ENCODE measurements around the gene COLEC12.
A peak's percentile ranks its signal among the peaks of the same experiment; 100 is the strongest.

Gene COLEC12

DNA sequence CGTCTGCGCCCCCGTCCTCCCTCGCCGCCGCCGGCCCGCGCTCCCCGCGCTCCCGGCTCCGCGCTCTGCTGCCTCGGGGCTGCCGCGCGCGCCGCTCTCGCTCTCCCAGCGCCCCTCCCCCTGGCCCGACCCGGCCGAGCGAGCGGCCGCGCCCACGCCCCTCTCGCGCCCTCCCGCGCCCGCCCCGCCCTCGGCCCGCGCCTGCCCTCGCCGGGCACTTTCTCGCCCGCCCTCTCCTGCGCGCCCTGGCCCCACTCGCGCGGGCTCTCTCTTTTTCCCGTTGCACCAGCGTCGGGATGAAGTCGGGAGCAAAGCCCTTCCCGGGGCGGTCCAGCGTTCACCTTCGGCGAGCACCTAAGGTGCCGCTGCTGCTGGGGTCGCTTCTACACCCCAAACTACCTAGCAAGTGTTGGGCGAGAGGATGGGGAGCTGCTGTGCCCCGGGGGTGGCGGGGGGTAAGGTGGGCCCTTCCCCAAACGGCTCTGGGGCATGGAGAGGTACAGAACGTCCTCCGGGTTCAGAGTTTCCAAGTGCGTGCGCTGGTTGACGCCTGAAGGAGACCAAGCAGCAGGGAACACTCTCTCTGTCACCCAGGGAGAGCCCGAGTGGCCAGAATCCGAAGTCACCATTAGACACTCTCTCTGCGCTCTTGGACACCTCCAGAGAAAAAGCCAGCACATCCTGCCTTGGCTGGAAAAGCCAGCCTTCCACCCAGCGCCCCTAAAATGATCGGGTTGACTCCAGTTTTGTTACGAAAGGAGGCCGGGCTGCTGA is at the start of gene COLEC12:
Gene COLEC12 (minus strand): TSS at position 70 of the 774 bp plus-strand sequence. CDS start 187 bp downstream, outside the sequence.
- DNase-seq = peak in 1 of 2 experiments; percentile 17

DNA sequence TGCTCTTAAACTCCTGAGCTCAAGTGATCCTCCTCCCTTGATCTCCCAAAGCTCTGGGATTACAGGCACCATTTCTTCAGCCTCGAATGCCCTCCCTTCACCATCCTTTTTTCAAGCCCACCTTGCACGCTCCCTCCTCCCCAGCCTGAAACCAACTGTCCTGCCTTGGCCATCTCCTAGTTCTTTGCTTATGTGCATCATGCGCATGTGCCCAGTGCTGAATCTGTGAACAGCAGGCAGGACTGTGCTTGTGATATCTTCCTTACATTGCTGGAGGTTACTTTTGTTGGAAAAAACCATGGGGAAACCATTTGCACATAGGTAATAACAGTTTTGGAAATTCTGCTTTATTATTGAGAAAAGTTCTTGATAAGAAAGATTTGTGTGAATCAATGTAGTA is 49.5 kb upstream of the COLEC12 start:
- DNase-seq = no peak

DNA sequence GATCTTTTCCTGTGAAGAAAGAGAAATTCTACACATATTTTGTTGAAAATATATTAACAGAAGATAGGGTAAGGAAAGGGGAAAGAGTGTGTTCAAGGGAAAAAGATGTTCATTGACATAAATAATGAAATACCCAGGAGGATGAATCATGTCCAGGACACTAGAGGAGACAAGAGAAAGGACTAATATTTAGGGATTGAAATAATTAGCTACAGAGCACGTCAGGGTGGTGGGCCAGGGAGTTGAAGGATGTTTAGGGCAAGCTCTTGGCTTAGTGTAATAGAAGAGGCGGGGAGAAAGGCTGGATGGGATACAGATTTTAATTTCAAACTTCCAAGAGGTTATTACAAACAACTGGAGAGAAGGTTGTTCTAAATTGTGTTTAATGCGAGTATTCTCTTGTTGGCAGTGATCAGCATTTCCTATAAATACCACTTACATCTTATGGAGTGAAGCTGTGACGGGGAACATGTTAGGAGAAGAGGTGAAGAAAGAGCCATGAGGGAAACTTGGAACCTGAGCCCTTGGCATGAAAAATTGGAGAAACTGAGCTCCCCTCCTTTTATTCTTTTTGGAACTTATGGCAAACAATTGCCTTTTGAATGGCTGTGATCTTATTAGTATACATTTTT is 43.1 kb upstream of the COLEC12 start:
- no peak for DNase-seq

DNA sequence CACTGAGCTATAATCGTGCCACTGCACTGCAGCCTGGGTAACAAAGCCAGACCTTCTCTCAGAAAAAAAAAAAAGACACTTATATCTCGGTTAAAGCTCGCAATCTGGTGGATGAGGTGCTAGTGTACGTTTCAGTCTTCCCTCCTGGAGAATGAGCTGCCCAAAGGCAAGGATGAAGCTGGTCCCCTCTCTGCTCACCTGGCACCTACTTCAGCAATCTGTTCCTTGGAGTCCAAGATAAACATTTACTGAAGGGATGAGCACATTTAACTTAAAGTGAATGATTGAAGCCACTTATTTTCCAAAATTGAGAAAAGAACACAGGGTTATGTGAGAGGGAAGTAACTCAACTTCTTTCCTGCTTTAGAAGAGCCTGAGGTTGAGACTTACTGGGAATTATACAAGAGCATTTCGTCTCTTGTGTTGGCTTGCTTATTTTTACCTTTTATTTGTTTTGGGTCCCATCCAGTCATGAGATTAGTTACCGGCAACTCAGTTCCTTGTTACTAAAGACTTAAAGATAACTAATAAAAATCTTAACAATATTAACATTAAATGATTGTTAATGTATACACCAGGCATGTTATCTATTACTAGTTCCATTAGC is 33.6 kb upstream of the COLEC12 start:
- no peak for DNase-seq

DNA sequence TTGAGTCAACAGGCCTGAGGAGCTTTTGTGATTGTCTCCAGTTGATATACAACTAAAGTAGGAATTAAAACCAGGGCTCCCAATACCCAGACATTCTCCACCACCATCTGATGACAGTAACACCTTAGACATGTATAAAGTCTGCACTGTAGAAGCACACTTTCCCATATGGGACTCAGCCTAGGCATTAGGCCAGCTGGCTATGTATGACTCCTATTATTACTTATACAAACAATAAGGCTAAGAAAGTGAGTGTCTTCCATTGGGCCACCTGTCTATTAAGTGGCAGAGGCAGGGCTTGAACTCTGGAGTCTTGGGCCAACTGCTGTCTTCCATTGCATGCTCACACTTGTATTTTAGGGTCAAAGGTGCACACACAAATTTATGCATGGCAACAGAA is 32.1 kb upstream of the COLEC12 start:
- no peak for DNase-seq

DNA sequence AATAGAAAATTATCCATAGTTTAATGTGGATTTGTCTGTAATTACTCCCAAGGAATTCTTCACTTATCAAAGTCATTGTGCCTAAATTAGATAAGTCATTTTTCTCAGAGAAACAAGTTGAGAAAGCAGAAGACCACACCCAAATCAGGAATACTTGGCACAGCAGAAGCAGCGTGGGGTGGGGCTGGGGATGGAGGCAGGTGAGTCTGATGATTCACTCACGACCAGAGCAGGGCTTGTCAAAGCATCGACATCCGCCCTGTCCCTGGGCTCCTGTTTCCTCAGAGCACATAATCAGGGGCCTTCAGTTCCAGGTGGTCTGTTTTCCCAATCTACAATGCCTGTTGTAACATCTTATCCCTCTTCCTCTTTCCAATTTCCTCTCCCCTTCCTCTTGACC is 31.5 kb upstream of the COLEC12 start:
- no peak for DNase-seq

DNA sequence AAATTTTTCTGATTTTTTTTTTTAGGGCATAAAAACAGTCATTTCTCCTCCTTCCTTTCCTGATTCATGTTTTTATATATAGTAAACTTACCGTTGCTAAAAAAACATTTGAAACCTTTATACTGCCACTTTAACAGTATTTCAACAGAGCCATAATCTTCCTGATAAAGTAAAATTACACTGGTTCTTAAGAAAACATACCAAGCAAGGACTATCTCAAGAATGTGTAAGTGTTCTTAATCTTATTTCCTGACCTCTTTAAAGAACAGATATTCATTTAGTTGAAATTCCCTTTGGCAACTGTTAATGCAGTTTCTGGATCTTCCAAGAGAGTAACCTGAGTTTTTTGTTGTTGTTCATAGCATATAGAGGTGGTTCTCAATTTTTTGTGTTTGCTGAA is 26.6 kb upstream of the COLEC12 start:
- DNase-seq = no peak

DNA sequence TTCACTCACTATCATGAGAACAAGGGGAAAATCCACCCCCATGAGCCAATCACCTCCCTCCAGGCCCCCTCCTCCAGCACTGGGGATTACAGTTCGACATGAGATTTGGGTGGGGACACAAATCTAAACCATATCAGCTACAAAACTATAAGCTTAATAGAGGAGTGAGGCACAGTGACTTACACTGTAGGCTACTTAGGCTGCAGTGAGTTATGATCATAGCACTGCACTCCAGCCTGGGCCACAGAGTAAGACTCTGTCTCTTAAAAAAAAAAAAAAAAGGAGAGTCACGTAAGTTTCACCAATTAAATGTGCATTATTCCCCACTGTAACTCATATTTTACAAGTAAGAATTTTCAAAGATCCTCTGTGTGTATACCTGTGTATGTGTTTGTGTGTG is 26.2 kb upstream of the COLEC12 start:
- no peak for DNase-seq

DNA sequence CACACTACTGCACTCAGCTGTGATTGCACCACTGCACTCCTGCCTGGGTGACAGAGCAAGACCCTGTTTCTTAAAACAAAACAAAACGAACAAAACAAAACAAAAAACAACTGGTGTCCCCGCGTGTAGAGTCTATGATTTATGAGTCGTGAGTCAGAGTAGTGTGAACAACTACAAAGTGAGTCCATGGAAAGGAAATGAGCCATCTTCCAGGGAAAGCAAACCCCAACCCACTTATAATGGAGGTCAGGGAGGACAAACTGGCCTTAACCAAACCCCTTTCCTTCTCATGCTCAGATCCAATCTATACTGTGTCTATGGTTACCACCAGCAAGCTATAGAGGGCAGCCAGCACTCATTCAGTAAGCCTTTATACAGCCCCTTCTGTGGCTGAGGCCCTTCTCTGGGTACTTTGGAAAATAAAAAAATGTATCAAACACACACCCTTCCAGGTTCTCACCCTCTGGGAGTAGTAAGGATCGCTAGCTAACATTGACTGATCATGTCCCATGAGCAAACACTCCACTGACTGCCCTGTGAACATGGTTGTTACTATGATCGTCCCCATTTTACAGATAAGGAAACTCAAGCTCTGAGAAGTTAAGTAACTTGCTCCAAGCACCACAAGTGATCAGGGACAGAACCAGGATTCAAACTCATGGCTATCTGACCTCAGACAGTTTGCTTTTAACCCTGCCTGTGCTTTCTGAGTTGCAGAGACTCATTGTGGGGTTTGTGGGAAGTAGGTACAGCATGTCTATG is 24.7 kb upstream of the COLEC12 start:
- DNase-seq = no peak

DNA sequence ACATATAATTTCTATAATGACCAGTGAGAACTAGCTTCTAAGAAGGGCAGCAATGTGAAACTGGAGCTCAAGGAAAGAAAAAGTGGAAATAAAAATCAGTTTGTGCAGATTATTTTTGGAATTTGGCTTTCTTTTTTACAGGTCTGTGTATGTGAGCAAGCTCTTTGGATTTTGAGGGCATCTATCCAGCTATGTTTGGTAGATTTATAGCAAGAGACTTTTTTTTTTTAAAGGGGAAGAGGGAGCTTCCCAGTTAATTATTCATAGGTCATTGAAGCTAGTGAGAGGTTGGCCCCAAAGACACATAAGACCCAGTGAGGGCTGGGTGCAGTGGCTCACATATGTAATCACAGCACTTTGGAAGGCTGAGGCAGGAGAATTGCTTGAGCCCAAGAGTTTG is 24.0 kb upstream of the COLEC12 start:
- no peak for DNase-seq

DNA sequence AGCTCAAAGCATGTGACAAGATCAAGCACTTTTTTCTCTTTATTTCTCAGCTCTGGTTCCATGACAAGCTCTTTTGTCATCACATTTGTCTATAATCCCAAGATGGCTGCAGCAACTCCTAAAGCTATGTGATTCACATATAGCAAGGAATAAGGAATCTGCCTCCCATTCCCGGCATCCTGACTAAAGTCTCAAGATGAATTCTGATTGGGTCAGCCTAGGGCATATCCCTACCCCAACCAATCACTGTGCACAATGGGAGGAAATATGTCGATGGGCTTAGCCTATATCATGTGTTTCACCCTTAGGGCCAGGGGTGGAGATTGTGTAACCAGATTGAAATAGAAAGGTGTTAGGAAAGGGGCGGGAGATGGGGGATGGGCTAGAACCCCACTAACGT is 23.1 kb upstream of the COLEC12 start:
- DNase-seq = no peak

DNA sequence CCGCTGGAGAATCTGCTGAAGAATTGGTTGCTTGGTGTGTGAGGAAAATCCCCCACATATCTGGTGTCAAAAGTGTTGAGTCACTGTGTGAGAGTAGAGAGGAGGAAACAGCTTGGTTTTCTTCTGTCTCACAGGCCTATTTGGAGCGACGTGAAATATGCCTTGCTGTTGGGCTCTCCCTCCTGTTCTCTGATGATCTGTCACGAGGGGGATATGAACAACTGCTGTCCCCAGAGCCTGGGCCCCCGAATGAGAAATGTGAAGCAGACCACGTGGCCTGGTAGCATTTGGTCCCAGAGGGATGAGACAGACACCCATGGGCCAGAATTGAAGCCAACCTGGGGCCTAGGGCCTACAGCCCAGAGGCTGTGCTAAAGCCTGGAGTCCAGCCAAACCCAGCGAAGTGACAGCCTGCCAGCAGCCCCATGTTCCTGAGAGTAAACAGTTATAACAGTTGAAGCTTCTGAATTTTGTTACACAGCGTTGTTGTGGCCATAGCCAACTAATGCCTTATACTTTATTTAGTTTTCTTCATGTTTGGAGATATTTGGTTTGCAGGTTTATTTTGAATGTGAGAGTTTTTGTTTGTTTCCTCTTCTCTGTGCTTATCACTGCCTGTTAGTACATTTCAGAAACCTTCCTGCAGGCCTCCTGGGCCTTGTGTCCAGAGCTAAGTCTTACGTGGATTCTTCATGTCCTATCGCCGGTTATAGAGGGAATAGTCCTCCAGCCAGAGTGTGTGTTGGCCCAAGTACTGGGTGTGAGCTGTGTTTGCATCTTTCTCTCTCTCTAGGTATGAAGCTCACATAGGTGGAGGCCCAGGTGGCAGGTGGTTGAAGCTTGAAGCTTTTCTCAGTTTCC is 18.7 kb upstream of the COLEC12 start:
- DNase-seq = no peak

DNA sequence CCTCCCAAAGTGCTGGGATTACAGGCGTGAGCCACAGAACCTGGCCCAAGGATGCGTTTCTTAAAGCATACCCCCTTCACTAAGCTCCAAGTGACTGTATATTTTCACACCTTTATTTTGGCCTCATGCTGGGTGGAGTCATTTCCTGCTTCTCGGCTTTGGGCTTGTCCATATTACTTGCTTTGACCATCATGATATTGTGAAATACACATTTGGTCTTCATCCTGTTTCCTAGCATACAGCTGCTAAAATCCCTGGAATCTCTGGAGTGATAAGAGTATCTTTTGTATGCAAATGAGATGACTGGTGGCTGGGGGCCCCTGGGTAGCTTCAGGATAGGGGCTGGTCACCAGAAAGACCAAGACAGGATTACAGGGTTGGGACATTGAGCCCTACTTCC is 17.6 kb upstream of the COLEC12 start:
- DNase-seq = no peak

DNA sequence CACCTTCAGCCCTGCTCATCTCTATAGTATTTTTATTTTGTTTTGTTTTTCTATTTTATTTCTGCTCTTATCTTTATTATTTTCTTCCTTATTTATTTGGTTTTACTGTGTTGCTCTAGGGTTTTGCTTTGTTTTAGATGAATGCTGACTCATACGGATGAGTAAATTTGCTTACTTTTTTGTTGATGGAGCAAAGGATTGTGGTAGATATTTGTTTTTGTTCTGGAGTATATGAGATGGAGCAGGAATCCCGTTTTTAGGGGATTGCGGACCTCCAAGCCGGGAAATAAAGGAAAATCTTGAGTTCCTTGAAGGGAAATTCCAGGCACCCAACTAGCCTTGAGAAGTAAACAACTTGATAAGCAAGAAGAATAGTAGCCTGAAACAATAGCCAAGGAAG is 15.3 kb upstream of the COLEC12 start:
- no peak for DNase-seq

DNA sequence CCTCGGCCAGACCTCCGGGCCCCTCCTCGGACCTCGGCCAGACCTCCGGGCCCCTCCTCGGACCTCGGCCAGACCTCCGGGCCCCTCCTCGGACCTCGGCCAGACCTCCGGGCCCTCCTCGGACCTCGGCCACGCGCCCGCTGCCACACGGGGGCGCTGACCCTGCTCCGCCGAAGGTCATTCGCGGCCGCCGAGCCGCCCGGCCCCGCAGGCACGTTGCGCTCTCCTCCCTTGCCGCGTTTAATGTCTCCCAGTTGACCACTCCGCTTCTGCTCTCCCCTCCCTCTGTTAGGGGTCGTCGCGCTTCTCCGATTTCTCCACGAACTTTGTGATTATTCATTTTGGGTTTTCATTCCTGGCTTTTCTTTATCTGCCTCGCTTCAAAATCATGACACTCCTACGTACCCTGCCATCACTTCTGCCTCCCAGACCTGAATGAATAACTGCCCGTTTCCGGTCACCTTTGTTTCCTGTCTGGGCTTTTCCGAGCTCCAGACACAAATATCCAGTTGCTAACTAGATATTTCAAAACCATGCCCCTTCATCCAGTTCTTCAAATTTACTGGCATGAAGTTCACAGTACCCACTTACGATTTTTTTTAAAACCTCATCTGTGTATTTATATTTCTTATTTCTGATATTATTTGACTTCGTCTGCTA is 14.8 kb upstream of the COLEC12 start:
- no peak for DNase-seq

DNA sequence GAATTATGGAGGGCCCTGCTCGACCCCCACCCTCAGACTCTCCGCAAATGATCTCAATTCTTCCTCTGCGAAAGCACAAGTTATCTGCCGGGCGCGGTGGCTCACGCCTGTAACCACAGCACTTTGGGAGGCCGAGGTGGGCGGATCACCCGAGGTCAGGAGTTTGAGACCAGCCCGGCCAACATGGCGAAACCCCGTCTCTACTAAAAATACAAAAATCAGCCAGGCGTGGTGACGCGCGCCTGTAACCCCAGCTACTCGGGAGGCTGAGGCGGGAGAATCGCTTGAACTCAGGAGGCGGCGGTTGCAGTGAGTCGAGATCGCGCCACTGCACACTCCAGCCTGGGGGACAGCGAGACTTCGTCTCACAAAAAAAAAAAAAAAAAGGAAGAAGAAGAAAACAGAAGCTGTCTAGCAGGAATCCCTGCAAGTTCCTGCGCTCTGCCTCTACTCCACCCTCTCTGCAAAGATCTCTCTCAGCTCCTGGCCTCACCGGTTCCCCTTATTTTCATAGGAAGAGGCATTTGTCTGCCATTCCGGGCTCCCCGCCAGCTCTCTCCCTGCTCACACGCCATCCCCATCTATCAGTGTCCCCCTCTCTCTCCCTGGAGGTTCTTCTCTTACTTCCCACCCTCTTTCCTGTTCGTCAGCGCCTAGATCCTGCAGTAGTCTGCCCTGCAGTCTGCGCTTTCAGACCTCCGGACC is 13.5 kb upstream of the COLEC12 start:
- DNase-seq = no peak

DNA sequence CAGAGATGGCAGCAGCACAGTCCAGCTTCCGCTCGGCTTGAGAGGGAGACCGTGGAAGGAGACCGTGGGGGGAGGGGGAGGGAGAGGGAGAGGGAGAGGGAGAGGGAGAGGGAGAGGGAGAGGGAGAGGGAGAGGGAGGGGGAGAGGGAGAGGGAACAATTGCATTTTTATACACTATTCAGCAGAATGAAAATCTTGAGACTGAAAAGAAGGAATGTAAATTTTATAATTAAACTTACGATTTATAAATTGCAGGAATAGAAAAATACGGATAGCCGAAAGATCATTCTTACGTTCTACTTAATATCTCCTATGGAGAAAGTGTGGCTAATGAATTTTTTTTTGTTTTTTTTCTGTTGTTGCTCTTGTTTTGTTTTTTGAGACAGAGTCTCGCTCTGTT is 12.5 kb upstream of the COLEC12 start:
- no peak for DNase-seq

DNA sequence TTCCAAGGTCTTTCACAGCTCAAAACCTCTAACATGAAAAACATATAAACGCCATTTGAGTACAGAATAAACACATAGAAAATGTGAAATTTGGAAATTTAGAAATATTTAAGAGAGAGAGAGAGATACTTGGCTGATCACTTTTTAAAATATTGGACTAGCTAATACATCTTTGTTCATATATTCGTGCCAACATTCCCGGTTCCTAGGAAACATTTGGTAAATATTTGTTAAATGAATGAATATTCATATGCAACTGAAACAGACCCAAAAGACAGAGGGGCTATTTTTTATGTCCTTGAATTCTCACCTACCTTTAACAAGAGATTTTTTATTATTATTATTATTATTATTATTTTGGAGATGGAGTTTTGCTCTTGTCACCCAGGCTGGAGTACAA is 8.3 kb upstream of the COLEC12 start:
- no peak for DNase-seq

DNA sequence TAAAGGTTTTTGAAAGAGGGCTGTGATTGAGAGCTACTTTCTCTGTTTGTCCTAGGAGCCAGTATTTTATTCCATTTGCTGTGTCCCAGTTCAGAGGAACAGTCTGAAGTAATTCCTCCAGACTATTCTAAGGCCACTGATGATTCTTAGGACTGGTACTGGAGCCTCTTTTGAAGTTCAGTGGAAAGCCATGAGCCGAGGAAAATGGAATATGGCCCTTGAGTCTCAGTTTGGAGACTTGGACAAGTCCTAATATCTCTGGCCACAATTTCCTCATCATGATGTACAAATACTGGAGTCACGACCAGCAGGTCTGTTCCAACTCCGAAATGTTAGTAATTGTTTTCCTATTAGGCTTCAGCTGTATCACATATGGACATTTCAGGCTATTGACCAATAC is 7.1 kb upstream of the COLEC12 start:
- no peak for DNase-seq

DNA sequence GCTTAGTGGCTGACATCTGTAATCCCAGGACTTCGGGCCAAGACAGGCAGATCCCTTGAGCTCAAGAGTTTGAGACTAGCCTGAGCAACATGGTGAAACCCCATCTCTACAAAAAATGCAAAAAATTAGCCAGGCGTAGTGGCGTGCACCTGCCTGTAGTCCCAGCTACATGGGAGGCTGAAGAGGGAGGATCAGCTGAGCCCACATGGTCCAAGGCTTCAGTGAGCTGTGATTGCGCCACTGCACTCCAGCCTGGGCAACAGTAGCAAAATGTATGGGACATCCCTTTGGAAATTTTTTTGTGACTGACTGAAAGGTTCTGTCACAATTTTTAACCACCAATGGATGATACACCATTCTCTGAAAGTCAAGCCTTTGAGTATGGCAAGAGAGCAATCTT is 6.3 kb upstream of the COLEC12 start:
- DNase-seq = no peak

DNA sequence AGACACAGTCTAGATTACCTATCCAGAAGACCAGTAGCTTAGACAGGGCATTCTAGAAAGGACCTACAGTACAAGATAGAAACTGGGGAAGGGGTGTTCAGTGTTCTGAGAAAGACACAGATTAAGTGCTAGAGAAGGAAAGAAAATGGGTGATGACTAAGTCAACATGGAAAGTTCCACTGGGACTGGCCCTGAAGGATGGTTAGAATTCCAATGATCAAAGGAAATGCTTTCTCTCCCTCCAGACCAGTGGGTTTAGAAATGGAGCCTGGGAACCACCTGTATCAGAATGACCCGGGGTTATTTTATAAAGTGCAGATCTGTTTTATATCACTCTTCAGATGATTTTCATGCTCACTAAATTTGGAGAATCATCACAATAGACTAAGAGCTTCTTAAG is 5.8 kb upstream of the COLEC12 start:
- DNase-seq = no peak

Measured in NCI-H526 (cell line).